ENCODE data around the gene GAS2L1. TPM values are rescaled to one million over a fixed set of nuclear protein-coding genes. Genes with fewer than 3 reads are reported as not detected.

The GAS2L1 gene
- total RNA-seq, 2 donors from 2014 or later = 32.5 to 52.9 TPM

DNA sequence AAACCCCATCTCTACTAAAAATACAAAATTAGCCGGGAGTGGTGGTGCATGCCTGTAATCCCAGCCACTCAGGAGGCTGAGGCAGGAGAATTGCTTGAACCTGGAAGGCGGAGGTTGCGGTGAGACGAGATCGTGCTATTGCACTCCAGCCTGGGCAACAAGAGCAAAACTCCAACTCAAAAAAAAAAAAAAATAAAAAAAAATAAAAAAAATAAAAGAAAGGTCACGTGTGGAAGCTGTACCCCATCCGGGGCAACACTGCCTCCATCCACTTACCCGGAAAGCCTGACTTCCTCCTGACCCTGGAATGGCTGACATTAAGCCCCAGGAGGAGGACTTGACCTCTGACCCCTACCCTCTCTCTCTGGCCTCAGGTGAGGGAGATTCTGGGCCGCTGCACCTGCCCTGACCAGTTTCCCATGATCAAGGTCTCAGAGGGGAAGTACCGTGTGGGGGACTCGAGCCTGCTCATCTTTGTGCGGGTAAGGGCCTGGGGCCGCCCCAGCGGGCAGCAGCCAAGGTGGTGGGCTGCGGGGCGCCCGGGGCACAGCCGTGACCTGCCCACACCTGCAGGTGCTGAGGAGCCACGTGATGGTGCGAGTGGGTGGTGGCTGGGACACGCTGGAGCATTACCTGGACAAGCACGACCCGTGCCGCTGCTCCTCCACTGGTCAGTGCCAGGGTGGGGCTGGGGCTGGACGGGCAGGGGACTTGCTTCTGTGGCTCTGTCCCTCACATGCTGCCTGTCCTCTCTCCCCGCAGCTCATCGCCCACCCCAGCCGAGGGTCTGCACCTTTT, 3.8 kb downstream of the GAS2L1 start:
- no peak for TF ChIP-seq CTCF (IDR thresholded peaks at IDR 0.05)
- DNase-seq (ENCODE audit: low spot score) (no peak), ATAC-seq (ENCODE audit: insufficient number of reproducible peaks, low FRiP score, low read depth) (no peak)
- Histone ChIP-seq H3K4me1 (ENCODE audit: control insufficient read depth in 1 of 2, low read depth in 2 of 2) (peaks cover 50 to 73% of the 10 kb centered on the region in 2 donors), H3K27ac (peak overlapping the region; percentile 70 to 86), H3K27me3 (replicated peaks; ENCODE audit: insufficient read depth) (peaks cover 15% of the 10 kb centered on the region), H3K36me3 (no peaks in the 10 kb centered on the region), H3K4me3 (peak overlapping the region; percentile 69), H3K9me3 (no peaks in the 10 kb centered on the region)

DNA sequence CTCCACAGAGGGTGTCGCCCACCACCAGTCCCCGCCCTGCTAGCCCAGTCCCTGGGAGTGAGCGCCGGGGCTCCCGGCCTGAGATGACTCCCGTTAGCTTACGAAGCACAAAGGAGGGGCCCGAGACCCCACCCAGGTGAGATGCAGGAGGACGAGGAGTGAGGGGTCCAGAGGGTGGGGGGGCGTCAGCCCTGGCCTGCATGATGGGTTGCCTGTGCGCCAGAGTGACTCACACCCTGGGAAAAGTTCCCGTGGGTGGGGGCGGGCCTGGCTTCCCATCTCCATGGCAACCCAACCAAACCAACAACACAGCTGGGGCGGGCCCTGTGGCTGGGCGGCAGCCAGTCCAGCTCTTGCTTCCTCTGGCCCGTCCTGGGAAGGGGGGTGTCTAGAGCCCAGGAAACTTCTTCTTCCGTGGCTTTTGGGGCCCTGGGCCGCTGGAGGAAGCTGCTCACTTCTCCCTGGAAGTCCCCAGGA, 4.5 kb downstream of the GAS2L1 start:
- no peak for TF ChIP-seq CTCF (IDR thresholded peaks at IDR 0.05)
- peaks cover 15% of the 10 kb centered on the region for H3K27me3 ChIP-seq (replicated peaks; ENCODE audit: insufficient read depth)
- peak overlapping the region; percentile 70 to 86 for H3K27ac ChIP-seq
- ATAC-seq (ENCODE audit: insufficient number of reproducible peaks, low FRiP score, low read depth) (peak; percentile 62), DNase-seq (ENCODE audit: low spot score) (peak; percentile 92)
- no peaks in the 10 kb centered on the region for H3K9me3 ChIP-seq
- H3K4me1 ChIP-seq (ENCODE audit: control insufficient read depth in 1 of 2, low read depth in 2 of 2) = peaks cover 54 to 76% of the 10 kb centered on the region in 2 donors
- peak overlapping the region; percentile 69 for H3K4me3 ChIP-seq
- no peaks in the 10 kb centered on the region for H3K36me3 ChIP-seq

- Histone ChIP-seq H3K27ac (peak overlapping the region; percentile 63 to 86), H3K9me3 (no peaks in the 10 kb centered on the region), H3K4me1 (ENCODE audit: control insufficient read depth in 1 of 2, low read depth in 2 of 2) (peaks cover 54 to 76% of the 10 kb centered on the region in 2 donors), H3K4me3 (peak overlapping the region; percentile 69), H3K27me3 (replicated peaks; ENCODE audit: insufficient read depth) (peaks cover 15% of the 10 kb centered on the region), H3K36me3 (no peaks in the 10 kb centered on the region)
- no peak for ATAC-seq (ENCODE audit: insufficient number of reproducible peaks, low FRiP score, low read depth)
- no peak for DNase-seq (ENCODE audit: low spot score)
- no peak for TF ChIP-seq CTCF (IDR thresholded peaks at IDR 0.05)
Observed at GRCh38 chr22:29311464-29312217, 5.2 kb downstream of the GAS2L1 start.

DNA sequence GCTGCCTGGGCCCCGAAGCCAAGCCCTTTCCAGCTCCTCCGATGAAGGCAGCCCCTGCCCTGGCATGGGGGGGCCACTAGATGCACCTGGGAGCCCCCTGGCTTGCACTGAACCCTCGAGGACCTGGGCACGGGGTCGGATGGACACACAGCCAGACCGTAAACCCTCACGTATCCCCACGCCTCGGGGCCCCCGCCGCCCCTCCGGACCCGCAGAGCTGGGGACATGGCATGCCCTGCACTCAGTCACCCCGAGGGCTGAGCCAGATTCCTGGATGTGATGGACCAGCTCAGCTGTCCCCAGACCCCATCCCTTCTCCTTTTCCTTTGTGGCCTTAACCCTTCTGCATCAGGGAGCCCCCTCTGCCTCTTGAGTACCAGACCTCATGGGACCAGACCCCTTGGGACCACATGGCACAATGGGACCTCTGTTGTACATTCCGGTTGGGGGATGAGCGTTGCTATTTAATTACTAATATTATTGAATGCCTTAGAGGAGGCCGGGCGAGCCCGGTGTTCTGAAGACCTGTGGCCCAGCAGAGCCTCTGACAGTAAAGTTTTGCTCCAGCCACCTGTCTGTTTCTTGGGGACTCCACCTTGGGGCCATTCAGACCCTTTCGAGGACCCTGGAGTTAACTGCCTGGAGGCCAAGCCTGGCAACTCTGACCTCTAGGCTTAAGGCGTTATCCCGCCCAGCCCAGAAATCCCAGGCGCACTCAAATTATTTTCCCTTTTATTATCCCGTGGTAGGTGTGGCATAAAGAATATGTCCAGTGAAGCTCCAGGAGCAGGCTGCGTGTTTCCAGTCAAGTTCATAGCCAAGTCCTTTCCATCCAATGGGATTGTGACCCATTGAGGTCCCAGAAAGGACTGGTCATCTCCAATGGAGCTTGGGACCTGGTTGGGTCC, 6.0 kb downstream of the GAS2L1 start:
- DNase-seq (ENCODE audit: low spot score) (no peak), ATAC-seq (ENCODE audit: insufficient number of reproducible peaks, low FRiP score, low read depth) (no peak)
- Histone ChIP-seq H3K4me3 (no peak overlapping the region), H3K27me3 (replicated peaks; ENCODE audit: insufficient read depth) (peaks cover 15% of the 10 kb centered on the region), H3K27ac (no peak overlapping the region), H3K4me1 (ENCODE audit: control insufficient read depth in 1 of 2, low read depth in 2 of 2) (peaks cover 53 to 74% of the 10 kb centered on the region in 2 donors), H3K36me3 (no peaks in the 10 kb centered on the region), H3K9me3 (no peaks in the 10 kb centered on the region)
- TF ChIP-seq CTCF (IDR thresholded peaks at IDR 0.05) = no peak

All from thoracic aorta (tissue), 2 donors.